Mesendoderm (in vitro differentiated cells): Measurements from ENCODE around the gene FGD5.

Experiments
- DNase-seq: peaks from one replicate; pipeline ENCODE4 v3.0.0; 2013
- H2AK5ac ChIP-seq: 2 replicates; pipeline ENCODE4 v1.6.1; 2013; ENCODE audit warnings: low read length, inconsistent platforms
- H2BK120ac ChIP-seq: 2 replicates; pipeline ENCODE4 v1.6.1; 2013; ENCODE audit warnings: low read depth, mild to moderate bottlenecking, low read length, moderate library complexity, mixed read lengths
- H2BK15ac ChIP-seq: replicated peaks from 2 replicates; pipeline ENCODE4 v1.6.1; 2013; ENCODE audit warnings: low read depth, mild to moderate bottlenecking, moderate library complexity
- H2BK5ac ChIP-seq: 2 replicates; pipeline ENCODE4 v1.6.1; 2013; ENCODE audit warnings: low read length, inconsistent platforms
- H3K18ac ChIP-seq: 2 replicates; pipeline ENCODE4 v1.6.1; 2013; ENCODE audit warnings: mild to moderate bottlenecking, low read length, mixed read lengths
- H3K23ac ChIP-seq: one replicate; pipeline ENCODE4 v1.6.1; 2013; ENCODE audit warnings: low read length
- H3K27ac ChIP-seq: 2 replicates; pipeline ENCODE4 v1.5.1; 2013; ENCODE audit warnings: low read depth, mild to moderate bottlenecking, inconsistent platforms, low read length, moderate library complexity
- H3K27me3 ChIP-seq: 2 replicates; pipeline ENCODE4 v1.6.1; 2013; ENCODE audit warnings: low read length, control low read depth, mild to moderate bottlenecking, inconsistent platforms; ENCODE audit not compliant: insufficient read depth, poor library complexity
- H3K36me3 ChIP-seq: 2 replicates; pipeline ENCODE4 v1.6.1; 2013; ENCODE audit warnings: low read length, inconsistent platforms; ENCODE audit not compliant: control insufficient read depth, insufficient read depth
- H3K4ac ChIP-seq: one replicate; pipeline ENCODE4 v1.6.1; 2013; ENCODE audit warnings: low read depth, mild to moderate bottlenecking, low read length, moderate library complexity
- H3K4me1 ChIP-seq: 2 replicates; pipeline ENCODE4 v1.6.1; 2013; ENCODE audit warnings: low read depth, low read length, inconsistent platforms; ENCODE audit not compliant: control insufficient read depth
- H3K4me2 ChIP-seq: 2 replicates; pipeline ENCODE4 v1.6.1; 2013; ENCODE audit warnings: low read length
- H3K4me3 ChIP-seq: 2 replicates; pipeline ENCODE4 v1.5.1; 2013; ENCODE audit warnings: mild to moderate bottlenecking, low read length
- H3K56ac ChIP-seq: one replicate; pipeline ENCODE4 v1.6.1; 2013; ENCODE audit warnings: low read length
- H3K79me1 ChIP-seq: 2 replicates; pipeline ENCODE4 v1.6.1; 2013; ENCODE audit warnings: low read length, inconsistent platforms
- H3K79me2 ChIP-seq: 2 replicates; pipeline ENCODE4 v1.6.1; 2013; ENCODE audit warnings: mild to moderate bottlenecking, low read length; ENCODE audit not compliant: control insufficient read depth, insufficient read depth
- H3K9ac ChIP-seq: 2 replicates; pipeline ENCODE4 v1.6.1; 2013; ENCODE audit warnings: low read length, inconsistent platforms
- H4K5ac ChIP-seq: one replicate; pipeline ENCODE4 v1.6.1; 2013; ENCODE audit warnings: low read length
- H4K8ac ChIP-seq: one replicate; pipeline ENCODE4 v1.6.1; 2013; ENCODE audit warnings: low read depth, mild to moderate bottlenecking, control low read depth, low read length, moderate library complexity
- WGBS: extraction: QIAGEN DNeasy Blood & Tissue Kit; methylation state at CpG from one replicate; pipeline ENCODE4 v1.1.7; 2013; ENCODE audit warnings: low lambda C conversion rate, missing lambda C conversion rate; ENCODE audit not compliant: insufficient coverage; ENCODE audit errors: extremely low coverage; 5-methylcytosine and 5-hydroxymethylcytosine counted together

FGD5 gene

GRCh38 chr3:14821151-14821550, 2.4 kb downstream of the FGD5 start:
- Histone ChIP-seq H3K4ac (no peak overlapping the region), H3K18ac (no peak overlapping the region), H3K9ac (no peak overlapping the region), H3K4me2 (no peak overlapping the region), H3K4me3 (no peak overlapping the region), H3K27ac (no peak overlapping the region), H3K27me3 (no peaks in the 10 kb centered on the region), H3K56ac (no peak overlapping the region), H3K4me1 (peaks cover 6% of the 10 kb centered on the region), H2BK120ac (no peak overlapping the region), H2BK15ac (no peak overlapping the region), H2BK5ac (no peak overlapping the region), H4K8ac (no peak overlapping the region), H3K36me3 (no peaks in the 10 kb centered on the region), H4K5ac (no peak overlapping the region), H3K79me1 (no peaks in the 10 kb centered on the region), H2AK5ac (no peak overlapping the region), H3K79me2 (no peaks in the 10 kb centered on the region), H3K23ac (no peak overlapping the region)
- WGBS: no CpG with 5 or more reads among the region's 16 CpGs
- DNase-seq: no peak

- Histone ChIP-seq H3K23ac (no peak overlapping the region), H2AK5ac (no peak overlapping the region), H3K9ac (no peak overlapping the region), H3K4me3 (no peak overlapping the region), H2BK120ac (no peak overlapping the region), H4K5ac (no peak overlapping the region), H3K56ac (no peak overlapping the region), H3K4me2 (no peak overlapping the region), H3K36me3 (no peaks in the 10 kb centered on the region), H3K79me1 (no peaks in the 10 kb centered on the region), H2BK15ac (no peak overlapping the region), H3K27me3 (no peaks in the 10 kb centered on the region), H4K8ac (no peak overlapping the region), H3K27ac (no peak overlapping the region), H3K4me1 (peaks cover 6% of the 10 kb centered on the region), H3K18ac (no peak overlapping the region), H2BK5ac (no peak overlapping the region), H3K79me2 (no peaks in the 10 kb centered on the region), H3K4ac (no peak overlapping the region)
- DNase-seq: no peak
- no CpG with 5 or more reads among the region's 3 CpGs for WGBS
These were observed 3.4 kb downstream of the FGD5 start for GRCh38 chr3:14822134-14822533.

GRCh38 chr3:14822670-14823390, 4.1 kb downstream of the FGD5 start:
- no peak overlapping the region for H3K4me2 ChIP-seq
- H3K56ac ChIP-seq: no peak overlapping the region
- no peaks in the 10 kb centered on the region for H3K27me3 ChIP-seq
- peaks cover 10% of the 10 kb centered on the region for H3K4me1 ChIP-seq
- no peaks in the 10 kb centered on the region for H3K79me1 ChIP-seq
- no peak overlapping the region for H4K8ac ChIP-seq
- no peak overlapping the region for H3K18ac ChIP-seq
- H3K36me3 ChIP-seq: no peaks in the 10 kb centered on the region
- DNase-seq: no peak
- H2BK5ac ChIP-seq: no peak overlapping the region
- H3K23ac ChIP-seq: no peak overlapping the region
- H3K27ac ChIP-seq: no peak overlapping the region
- WGBS: no CpG with 5 or more reads among the region's 12 CpGs
- no peak overlapping the region for H3K4me3 ChIP-seq
- no peak overlapping the region for H2BK120ac ChIP-seq
- H3K9ac ChIP-seq: no peak overlapping the region
- no peak overlapping the region for H2AK5ac ChIP-seq
- H3K4ac ChIP-seq: no peak overlapping the region
- H4K5ac ChIP-seq: no peak overlapping the region
- H2BK15ac ChIP-seq: no peak overlapping the region
- no peaks in the 10 kb centered on the region for H3K79me2 ChIP-seq

GRCh38 chr3:14823393-14823792, 4.6 kb downstream of the FGD5 start:
- peaks cover 11% of the 10 kb centered on the region for H3K4me1 ChIP-seq
- no peaks in the 10 kb centered on the region for H3K79me1 ChIP-seq
- no peak overlapping the region for H3K18ac ChIP-seq
- no peak for DNase-seq
- H3K56ac ChIP-seq: no peak overlapping the region
- no peak overlapping the region for H4K5ac ChIP-seq
- no peaks in the 10 kb centered on the region for H3K36me3 ChIP-seq
- no peak overlapping the region for H3K23ac ChIP-seq
- no peak overlapping the region for H4K8ac ChIP-seq
- H3K4me3 ChIP-seq: no peak overlapping the region
- no peak overlapping the region for H2BK120ac ChIP-seq
- H3K4ac ChIP-seq: no peak overlapping the region
- no peak overlapping the region for H2BK5ac ChIP-seq
- no CpG with 5 or more reads among the region's 2 CpGs for WGBS
- H2AK5ac ChIP-seq: no peak overlapping the region
- H2BK15ac ChIP-seq: no peak overlapping the region
- no peak overlapping the region for H3K27ac ChIP-seq
- H3K79me2 ChIP-seq: no peaks in the 10 kb centered on the region
- H3K9ac ChIP-seq: no peak overlapping the region
- no peaks in the 10 kb centered on the region for H3K27me3 ChIP-seq
- H3K4me2 ChIP-seq: no peak overlapping the region

GRCh38 chr3:14823910-14824629, 5.3 kb downstream of the FGD5 start:
- Histone ChIP-seq H2AK5ac (no peak overlapping the region), H3K27ac (no peak overlapping the region), H3K36me3 (no peaks in the 10 kb centered on the region), H3K4me1 (peaks cover 11% of the 10 kb centered on the region), H2BK120ac (no peak overlapping the region), H4K5ac (no peak overlapping the region), H3K18ac (no peak overlapping the region), H3K56ac (no peak overlapping the region), H2BK15ac (no peak overlapping the region), H3K4me3 (no peak overlapping the region), H3K4ac (no peak overlapping the region), H3K4me2 (no peak overlapping the region), H3K9ac (no peak overlapping the region), H3K27me3 (no peaks in the 10 kb centered on the region), H3K79me2 (no peaks in the 10 kb centered on the region), H4K8ac (no peak overlapping the region), H2BK5ac (no peak overlapping the region), H3K79me1 (no peaks in the 10 kb centered on the region), H3K23ac (no peak overlapping the region)
- WGBS: no CpG with 5 or more reads among the region's 13 CpGs
- no peak for DNase-seq
